ENCODE data around the gene CLIP1.

The CLIP1 gene

DNA sequence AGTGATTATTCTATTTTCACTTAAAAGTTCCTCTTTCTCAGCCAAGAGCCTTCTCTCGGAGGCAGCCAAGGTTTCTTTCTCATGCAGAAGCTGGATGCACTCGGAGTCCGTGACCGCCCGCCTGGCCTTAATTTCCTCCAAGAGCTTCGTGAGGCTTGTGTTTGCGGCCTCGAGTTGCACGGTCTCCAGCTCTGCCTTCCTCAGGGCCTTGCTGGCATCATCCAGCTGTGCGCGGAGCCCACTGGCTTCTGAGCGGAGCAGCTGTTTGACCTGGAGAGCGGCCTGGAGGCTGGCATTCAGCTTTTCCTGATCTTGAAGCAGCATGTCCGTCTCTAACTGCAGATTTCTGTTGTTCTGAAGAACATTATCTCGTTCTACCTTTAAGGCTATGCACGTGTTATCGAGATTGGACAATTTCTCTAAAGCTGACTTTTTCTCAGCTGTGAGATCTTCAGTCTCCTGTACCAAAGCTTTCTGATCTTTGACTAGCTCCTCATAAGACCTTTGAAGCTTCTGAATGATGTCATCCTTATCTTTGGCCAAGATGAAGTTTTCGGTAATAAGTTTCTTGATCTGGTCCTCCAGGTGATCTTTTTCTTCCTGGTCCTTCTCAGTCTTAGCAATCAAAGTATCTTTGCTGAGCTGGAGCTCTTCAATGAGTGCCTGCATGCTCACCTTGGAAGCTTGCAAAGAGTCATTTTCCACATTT is 99.0 kb downstream of the CLIP1 start:
- TF ChIP-seq EZH2phosphoT487 (IDR thresholded peaks at IDR 0.05; ENCODE audit: low read length), result no peak
- TF ChIP-seq, protein P1, sequence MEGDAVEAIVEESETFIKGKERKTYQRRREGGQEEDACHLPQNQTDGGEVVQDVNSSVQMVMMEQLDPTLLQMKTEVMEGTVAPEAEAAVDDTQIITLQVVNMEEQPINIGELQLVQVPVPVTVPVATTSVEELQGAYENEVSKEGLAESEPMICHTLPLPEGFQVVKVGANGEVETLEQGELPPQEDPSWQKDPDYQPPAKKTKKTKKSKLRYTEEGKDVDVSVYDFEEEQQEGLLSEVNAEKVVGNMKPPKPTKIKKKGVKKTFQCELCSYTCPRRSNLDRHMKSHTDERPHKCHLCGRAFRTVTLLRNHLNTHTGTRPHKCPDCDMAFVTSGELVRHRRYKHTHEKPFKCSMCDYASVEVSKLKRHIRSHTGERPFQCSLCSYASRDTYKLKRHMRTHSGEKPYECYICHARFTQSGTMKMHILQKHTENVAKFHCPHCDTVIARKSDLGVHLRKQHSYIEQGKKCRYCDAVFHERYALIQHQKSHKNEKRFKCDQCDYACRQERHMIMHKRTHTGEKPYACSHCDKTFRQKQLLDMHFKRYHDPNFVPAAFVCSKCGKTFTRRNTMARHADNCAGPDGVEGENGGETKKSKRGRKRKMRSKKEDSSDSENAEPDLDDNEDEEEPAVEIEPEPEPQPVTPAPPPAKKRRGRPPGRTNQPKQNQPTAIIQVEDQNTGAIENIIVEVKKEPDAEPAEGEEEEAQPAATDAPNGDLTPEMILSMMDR (IDR thresholded peaks at IDR 0.05; ENCODE audit: low read length), result no peak
- TF ChIP-seq EZH2 (optimal IDR thresholded peaks at IDR 0.05; ENCODE audit: low read depth, low read length), result no peak
- no peak overlapping the region for H2AFZ ChIP-seq (ENCODE audit: low read length)
- H3K4me1 ChIP-seq (ENCODE audit: low read length), result no peaks in the 10 kb centered on the region
- H4K20me1 ChIP-seq (ENCODE audit: insufficient read depth, low read length), result no peaks in the 10 kb centered on the region
- no peak for DNase-seq
- H3K36me3 ChIP-seq (replicated peaks; ENCODE audit: insufficient read depth, low read length), result no peaks in the 10 kb centered on the region; the same call in 1 of the 2 replicates
- no peaks in the 10 kb centered on the region for H3F3A ChIP-seq (ENCODE audit: insufficient read depth, low read length)
- H3K79me2 ChIP-seq (ENCODE audit: low read length), result no peaks in the 10 kb centered on the region
- H3K9me2 ChIP-seq (replicated peaks; ENCODE audit: insufficient read depth, low read length), result no peaks in the 10 kb centered on the region
- no peaks in the 10 kb centered on the region for H3K9me3 ChIP-seq (replicated peaks; ENCODE audit: insufficient read depth, low read length)
- no peaks in the 10 kb centered on the region for H3K27me3 ChIP-seq (replicated peaks; ENCODE audit: insufficient read depth, low read length)
- no peak overlapping the region for H3K4me2 ChIP-seq (ENCODE audit: low read depth, low read length)
- no peak overlapping the region for H3K9ac ChIP-seq (ENCODE audit: low read length)
- H3K4me3 ChIP-seq (ENCODE audit: low read length), result no peak overlapping the region
- no peak overlapping the region for H3K27ac ChIP-seq (ENCODE audit: low read length)

DNA sequence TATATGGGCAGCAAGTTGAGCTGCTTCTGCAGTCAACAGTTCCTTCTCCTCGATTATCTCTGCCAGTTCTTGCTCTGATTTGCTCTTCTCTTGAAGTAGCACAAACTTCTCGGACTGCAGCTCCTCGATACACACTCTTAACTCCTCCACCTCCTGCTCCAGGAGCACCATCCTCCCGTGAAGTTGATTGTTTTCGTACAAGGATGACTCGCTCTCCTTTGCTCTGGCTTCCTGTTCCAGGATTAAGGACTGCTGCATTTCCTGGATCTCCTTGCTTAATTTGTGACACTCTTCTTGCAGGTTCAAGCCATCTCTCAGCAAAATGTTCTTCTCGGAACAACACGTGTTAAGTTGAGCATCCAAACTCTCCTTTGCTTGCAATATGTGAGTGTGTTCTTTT is 100.0 kb downstream of the CLIP1 start:
- Histone ChIP-seq H4K20me1 (ENCODE audit: insufficient read depth, low read length) (no peaks in the 10 kb centered on the region), H3K9me3 (replicated peaks; ENCODE audit: insufficient read depth, low read length) (no peaks in the 10 kb centered on the region), H3K27me3 (replicated peaks; ENCODE audit: insufficient read depth, low read length) (no peaks in the 10 kb centered on the region), H3K4me1 (ENCODE audit: low read length) (no peaks in the 10 kb centered on the region), H3K36me3 (replicated peaks; ENCODE audit: insufficient read depth, low read length) (no peaks in the 10 kb centered on the region), H3K9ac (ENCODE audit: low read length) (no peak overlapping the region), H3K79me2 (ENCODE audit: low read length) (no peaks in the 10 kb centered on the region), H3K4me2 (ENCODE audit: low read depth, low read length) (no peak overlapping the region), H3K4me3 (ENCODE audit: low read length) (no peak overlapping the region), H3K27ac (ENCODE audit: low read length) (no peak overlapping the region), H3F3A (ENCODE audit: insufficient read depth, low read length) (no peaks in the 10 kb centered on the region), H2AFZ (ENCODE audit: low read length) (no peak overlapping the region), H3K9me2 (replicated peaks; ENCODE audit: insufficient read depth, low read length) (no peaks in the 10 kb centered on the region)
- no peak for TF ChIP-seq EZH2phosphoT487 (IDR thresholded peaks at IDR 0.05; ENCODE audit: low read length)
- no peak for TF ChIP-seq EZH2 (optimal IDR thresholded peaks at IDR 0.05; ENCODE audit: low read depth, low read length)
- DNase-seq, result no peak

DNA sequence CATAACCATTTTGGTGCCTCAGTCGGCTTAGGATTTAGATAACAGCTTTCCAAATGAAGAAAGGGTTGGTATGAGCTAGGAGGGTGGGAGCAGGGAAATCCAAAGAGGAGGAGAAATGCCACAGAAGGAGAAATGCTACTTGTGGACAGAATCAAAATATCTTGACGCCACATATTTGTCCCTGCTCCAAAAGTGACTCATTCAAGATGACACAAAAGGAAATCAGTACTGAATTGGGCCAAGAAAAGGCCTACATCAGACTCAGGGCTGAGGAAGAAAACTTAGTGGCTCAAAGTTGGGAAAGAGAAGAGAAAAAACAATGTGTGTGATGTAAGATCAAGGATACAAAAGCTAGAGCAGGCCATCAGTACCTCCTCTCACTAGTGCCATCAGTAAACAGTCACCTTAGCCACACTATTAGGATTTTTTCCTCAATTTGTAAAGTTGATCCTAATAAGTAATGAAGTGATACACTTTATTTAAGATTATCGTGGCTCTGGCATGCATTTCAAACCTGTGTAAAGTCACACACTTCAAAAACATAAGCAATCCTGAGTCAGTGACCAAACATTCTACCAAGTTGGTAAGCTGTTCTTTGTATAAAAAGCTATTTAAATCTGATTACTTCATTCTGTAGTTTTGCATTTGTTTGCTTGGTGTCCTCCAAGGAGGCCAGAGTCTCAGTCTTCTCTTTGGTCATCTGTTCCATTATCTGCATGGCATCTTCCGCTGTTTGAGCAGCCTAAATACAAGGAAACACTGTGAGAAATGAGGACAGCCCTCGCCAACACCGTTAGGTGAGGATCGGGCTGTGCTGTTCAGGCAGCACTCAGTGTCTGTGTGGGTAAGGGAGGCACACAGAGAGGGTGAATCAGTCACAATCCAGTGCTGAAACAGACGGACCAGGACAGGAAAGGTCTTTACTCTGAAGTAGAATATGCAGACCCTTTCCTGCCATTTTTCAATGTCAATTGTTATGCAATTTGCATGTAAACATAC is 103.6 kb downstream of the CLIP1 start:
- Histone ChIP-seq H3K9me2 (replicated peaks; ENCODE audit: insufficient read depth, low read length) (no peaks in the 10 kb centered on the region), H4K20me1 (ENCODE audit: insufficient read depth, low read length) (no peaks in the 10 kb centered on the region), H3K27me3 (replicated peaks; ENCODE audit: insufficient read depth, low read length) (no peaks in the 10 kb centered on the region), H3K27ac (ENCODE audit: low read length) (no peak overlapping the region), H3K4me2 (ENCODE audit: low read depth, low read length) (no peak overlapping the region), H3K79me2 (ENCODE audit: low read length) (no peaks in the 10 kb centered on the region), H3K9me3 (replicated peaks; ENCODE audit: insufficient read depth, low read length) (no peaks in the 10 kb centered on the region), H3K36me3 (replicated peaks; ENCODE audit: insufficient read depth, low read length) (no peaks in the 10 kb centered on the region), H3K9ac (ENCODE audit: low read length) (no peak overlapping the region), H3F3A (ENCODE audit: insufficient read depth, low read length) (no peaks in the 10 kb centered on the region), H3K4me3 (ENCODE audit: low read length) (no peak overlapping the region), H2AFZ (ENCODE audit: low read length) (no peak overlapping the region), H3K4me1 (ENCODE audit: low read length) (no peaks in the 10 kb centered on the region)
- TF ChIP-seq EZH2phosphoT487 (IDR thresholded peaks at IDR 0.05; ENCODE audit: low read length), result no peak
- TF ChIP-seq EZH2 (optimal IDR thresholded peaks at IDR 0.05; ENCODE audit: low read depth, low read length), result no peak
- TF ChIP-seq, protein P1 (IDR thresholded peaks at IDR 0.05; ENCODE audit: low read length), result no peak
- DNase-seq, result no peak
